SU-DHL-6 (cell line): ENCODE data around the gene CR1L.

Source experiments
- EZH2phosphoT487 ChIP-seq: fragments of 200-600 bp; sonication (generic), shearing (Covaris generic); conservative IDR thresholded peaks from 2 replicates; pipeline ENCODE4 v1.6.1; 2018; ENCODE audit warnings: mild to moderate bottlenecking, antibody characterized with exemption, low read length, moderate library complexity, mixed read lengths
- TF ChIP-seq, protein P1 (sequence below): fragments of 200-600 bp; sonication (generic); IDR thresholded peaks from one replicate; pipeline ENCODE4 v1.5.1; 2017; ENCODE audit warnings: antibody characterized with exemption, mild to moderate bottlenecking, low read length, moderate library complexity; ENCODE audit not compliant: insufficient read depth, poor library complexity, severe bottlenecking

DNA sequence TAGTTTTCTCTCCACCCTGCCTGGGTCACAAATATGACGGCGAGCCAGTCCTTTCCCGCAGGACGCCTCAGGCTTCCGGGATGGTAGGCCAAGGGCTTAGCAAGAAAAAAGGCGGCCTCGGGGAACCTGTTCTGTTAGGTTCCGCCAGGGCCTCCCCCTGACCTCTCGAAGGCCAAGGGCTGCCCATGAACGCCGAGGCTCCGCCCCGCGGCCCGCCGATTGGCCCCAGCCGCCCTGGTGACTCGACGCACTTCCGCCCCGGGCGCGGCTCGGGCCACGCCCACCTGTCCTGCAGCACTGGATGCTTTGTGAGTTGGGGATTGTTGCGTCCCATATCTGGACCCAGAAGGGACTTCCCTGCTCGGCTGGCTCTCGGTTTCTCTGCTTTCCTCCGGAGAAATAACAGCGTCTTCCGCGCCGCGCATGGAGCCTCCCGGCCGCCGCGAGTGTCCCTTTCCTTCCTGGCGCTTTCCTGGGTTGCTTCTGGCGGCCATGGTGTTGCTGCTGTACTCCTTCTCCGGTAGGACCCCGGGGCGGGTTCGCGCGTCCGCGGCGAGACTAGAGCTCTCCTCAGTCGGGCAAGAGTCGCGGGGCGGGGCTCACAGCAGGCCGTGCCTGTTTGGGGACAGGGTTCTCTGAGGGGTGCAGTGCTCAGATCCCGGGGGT lies 107.0 kb downstream of the CR1L start, which contains the start of gene CD46:
- no peak for TF ChIP-seq EZH2phosphoT487
- TF ChIP-seq, protein P1, sequence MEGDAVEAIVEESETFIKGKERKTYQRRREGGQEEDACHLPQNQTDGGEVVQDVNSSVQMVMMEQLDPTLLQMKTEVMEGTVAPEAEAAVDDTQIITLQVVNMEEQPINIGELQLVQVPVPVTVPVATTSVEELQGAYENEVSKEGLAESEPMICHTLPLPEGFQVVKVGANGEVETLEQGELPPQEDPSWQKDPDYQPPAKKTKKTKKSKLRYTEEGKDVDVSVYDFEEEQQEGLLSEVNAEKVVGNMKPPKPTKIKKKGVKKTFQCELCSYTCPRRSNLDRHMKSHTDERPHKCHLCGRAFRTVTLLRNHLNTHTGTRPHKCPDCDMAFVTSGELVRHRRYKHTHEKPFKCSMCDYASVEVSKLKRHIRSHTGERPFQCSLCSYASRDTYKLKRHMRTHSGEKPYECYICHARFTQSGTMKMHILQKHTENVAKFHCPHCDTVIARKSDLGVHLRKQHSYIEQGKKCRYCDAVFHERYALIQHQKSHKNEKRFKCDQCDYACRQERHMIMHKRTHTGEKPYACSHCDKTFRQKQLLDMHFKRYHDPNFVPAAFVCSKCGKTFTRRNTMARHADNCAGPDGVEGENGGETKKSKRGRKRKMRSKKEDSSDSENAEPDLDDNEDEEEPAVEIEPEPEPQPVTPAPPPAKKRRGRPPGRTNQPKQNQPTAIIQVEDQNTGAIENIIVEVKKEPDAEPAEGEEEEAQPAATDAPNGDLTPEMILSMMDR, result no peak
